ENCODE measurements around the gene DDX5. TPM values are rescaled to one million over a fixed set of nuclear protein-coding genes. Genes with fewer than 3 reads are reported as not detected.

The DDX5 gene
- total and polyA plus RNA-seq, 2 of the 4 experiments (the other 2 are of a cell fraction): 253 to 781 TPM

DNA sequence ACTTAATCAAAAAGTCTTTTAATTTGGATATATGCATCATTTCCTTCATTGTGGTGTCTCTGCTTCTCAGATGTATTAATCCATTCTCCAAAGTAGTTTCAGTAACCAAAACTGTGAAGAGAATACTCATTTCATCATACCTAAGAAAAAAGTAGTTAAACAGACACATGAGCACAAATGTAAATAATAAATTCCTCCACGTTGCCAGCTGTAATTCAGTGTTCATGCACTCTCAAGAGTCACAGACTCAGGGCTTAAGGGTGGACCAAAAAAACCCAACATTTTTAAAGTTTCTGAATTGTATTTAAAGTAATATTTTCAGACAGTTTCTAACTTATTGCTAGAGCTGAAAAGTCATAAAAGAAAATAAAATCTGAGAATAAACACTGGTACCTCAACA lies 28.2 kb downstream of the DDX5 start:
- POLR2A ChIA-PET (ENCODE audit: unreplicated experiment): no interaction called here

More for the DNA sequence above, 28.2 kb downstream of the DDX5 start:
- H3K27ac ChIP-seq (ENCODE audit: insufficient read depth, low read length): no peak overlapping the region
- H3K14ac ChIP-seq (replicated peaks; ENCODE audit: low read depth, low read length): no peak overlapping the region
- no peak overlapping the region for H3K23ac ChIP-seq (ENCODE audit: low read depth, low read length)
- WGBS, 2 experiments (ENCODE audit: extremely low coverage in 2 of 2, insufficient read length in 1 of 2): no CpG with 5 or more reads among the region's 1 CpG
- H2BK120ac ChIP-seq (ENCODE audit: low read depth, low read length): no peak overlapping the region
- no peaks in the 10 kb centered on the region for H3K9me3 ChIP-seq (ENCODE audit: control insufficient read depth, insufficient read depth, low read length)
- no peaks in the 10 kb centered on the region; the same call in 1 of the 2 replicates for H3K4me1 ChIP-seq (ENCODE audit: control insufficient read depth, insufficient read depth, low read length)
- no peak overlapping the region for H3K4ac ChIP-seq (ENCODE audit: low read depth, low read length)
- no peak overlapping the region for H4K91ac ChIP-seq (ENCODE audit: insufficient read depth, low read depth, low read length)
- H3K36me3 ChIP-seq (ENCODE audit: control insufficient read depth, insufficient read depth, low read length): 0 out of 2 replicates have a peak, but pooled peaks cover 3% of the 10 kb centered on the region
- no TSS peak for BruUV-seq (replicated peaks)
- intact Hi-C loops (cut with micrococcal nuclease): no loop called here
- no peak overlapping the region for H3K9ac ChIP-seq (ENCODE audit: low read depth, low read length)
- in situ Hi-C loops (cut with MboI; ENCODE audit: low sequenced_read_pairs): no loop called here
- no peaks in the 10 kb centered on the region for H3K27me3 ChIP-seq (ENCODE audit: control insufficient read depth, insufficient read depth, low read length)
- 0 out of 4 replicates have a peak, but pooled peaks cover 0 to 3% of the 10 kb centered on the region in 2 experiments for H3K79me1 ChIP-seq (ENCODE audit: low read depth in 1 of 2, low read length in 2 of 2)
- H2BK20ac ChIP-seq (ENCODE audit: low read depth, low read length): no peak overlapping the region
- no peak overlapping the region for H2BK5ac ChIP-seq (ENCODE audit: low read depth, low read length, poor library complexity, severe bottlenecking)
- no peak overlapping the region for H2BK15ac ChIP-seq (ENCODE audit: low read depth, low read length)
- no peak overlapping the region for H4K5ac ChIP-seq (ENCODE audit: low read depth, low read length)
- H2AK5ac ChIP-seq (ENCODE audit: low read depth, low read length): no peak overlapping the region
- no peak overlapping the region for H2AFZ ChIP-seq (replicated peaks; ENCODE audit: low read length, poor library complexity)
- H2AK9ac ChIP-seq (replicated peaks; ENCODE audit: low read depth, low read length, poor library complexity): no peak overlapping the region
- H3K4me3 ChIP-seq (ENCODE audit: insufficient read depth, low read depth, low read length): no peak overlapping the region
- H3K9me1 ChIP-seq (ENCODE audit: insufficient read depth, low read length): no peaks in the 10 kb centered on the region
- H3K56ac ChIP-seq (ENCODE audit: extremely low read depth, insufficient read depth, low read length): no peak overlapping the region
- ATAC-seq (ENCODE audit: low read depth) (peak; percentile 65), DNase-seq (peak; percentile 32)
- no peaks in the 10 kb centered on the region for H4K20me1 ChIP-seq (ENCODE audit: insufficient read depth, low read length)
- CTCF ChIA-PET: interaction anchor here (1.2 to 1.5 kb wide), 3 partner anchors 11 to 58 kb away, joined by 3 to 10 read pairs (median 4); no protein-coding TSS in a partner anchor
- dilution Hi-C loops (cut with HindIII; ENCODE audit: low sequenced_read_pairs, unreplicated experiment): no loop called here
- no peak overlapping the region for H3K18ac ChIP-seq (ENCODE audit: low read depth, low read length)
- H4K8ac ChIP-seq (ENCODE audit: low read depth in 2 of 2, low read length in 2 of 2): no peak overlapping the region
- no peak for TF ChIP-seq MXI1 (IDR thresholded peaks at IDR 0.05; ENCODE audit: borderline replicate concordance, low read depth, low read length)
- TF ChIP-seq MAZ (IDR thresholded peaks at IDR 0.05; ENCODE audit: borderline replicate concordance, low read depth, low read length): no peak
- no peak for TF ChIP-seq POLR2A (IDR thresholded peaks at IDR 0.05; ENCODE audit: low read depth, low read length)
- no peak for TF ChIP-seq CHD1 (IDR thresholded peaks at IDR 0.05; ENCODE audit: low read depth, low read length)
- TF ChIP-seq BHLHE40 (IDR thresholded peaks at IDR 0.05; ENCODE audit: low read depth, low read length): no peak
- TF ChIP-seq, protein P1, sequence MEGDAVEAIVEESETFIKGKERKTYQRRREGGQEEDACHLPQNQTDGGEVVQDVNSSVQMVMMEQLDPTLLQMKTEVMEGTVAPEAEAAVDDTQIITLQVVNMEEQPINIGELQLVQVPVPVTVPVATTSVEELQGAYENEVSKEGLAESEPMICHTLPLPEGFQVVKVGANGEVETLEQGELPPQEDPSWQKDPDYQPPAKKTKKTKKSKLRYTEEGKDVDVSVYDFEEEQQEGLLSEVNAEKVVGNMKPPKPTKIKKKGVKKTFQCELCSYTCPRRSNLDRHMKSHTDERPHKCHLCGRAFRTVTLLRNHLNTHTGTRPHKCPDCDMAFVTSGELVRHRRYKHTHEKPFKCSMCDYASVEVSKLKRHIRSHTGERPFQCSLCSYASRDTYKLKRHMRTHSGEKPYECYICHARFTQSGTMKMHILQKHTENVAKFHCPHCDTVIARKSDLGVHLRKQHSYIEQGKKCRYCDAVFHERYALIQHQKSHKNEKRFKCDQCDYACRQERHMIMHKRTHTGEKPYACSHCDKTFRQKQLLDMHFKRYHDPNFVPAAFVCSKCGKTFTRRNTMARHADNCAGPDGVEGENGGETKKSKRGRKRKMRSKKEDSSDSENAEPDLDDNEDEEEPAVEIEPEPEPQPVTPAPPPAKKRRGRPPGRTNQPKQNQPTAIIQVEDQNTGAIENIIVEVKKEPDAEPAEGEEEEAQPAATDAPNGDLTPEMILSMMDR (conservative IDR thresholded peaks at IDR 0.05; ENCODE audit: low read depth, low read length): no peak
- no peak for TF ChIP-seq FOS (IDR thresholded peaks at IDR 0.05; ENCODE audit: low read depth, low read length)
- no peak for TF ChIP-seq RCOR1 (IDR thresholded peaks at IDR 0.05; ENCODE audit: insufficient replicate concordance, low read length)
- H3K4me2 ChIP-seq (ENCODE audit: low read depth, low read length): no peak overlapping the region

Data from IMR-90 (cell line).